Stimulated activated memory B cell treated with anti-CD40 and anti-IgM and Interleukin-4, amounts not matched to agents 10 μg/mL and 1 μg/mL and 100 μg/mL, for 72 hours (primary cell): ENCODE results near the gene STEAP2.
A peak's percentile ranks its signal among the peaks of the same experiment; 100 is the strongest.

Experiments used
- ATAC-seq: fragments of 150-1000 bp; cut with Tn5 transposase; 2 replicates; pipeline ENCODE4 v1.10.0; 2021
- H3K27ac Mint-ChIP-seq: one replicate; pipeline ENCODE4 v1.8.0; 2022; ENCODE audit warnings: mild to moderate bottlenecking, mixed read lengths
- H3K27me3 Mint-ChIP-seq: one replicate; pipeline ENCODE4 v1.8.0; 2022; ENCODE audit warnings: mixed read lengths
- H3K36me3 Mint-ChIP-seq: one replicate; pipeline ENCODE4 v1.8.0; 2022; ENCODE audit warnings: mixed read lengths
- H3K4me1 Mint-ChIP-seq: one replicate; pipeline ENCODE4 v1.8.0; 2022; ENCODE audit warnings: mixed read lengths
- H3K4me3 Mint-ChIP-seq: one replicate; pipeline ENCODE4 v1.8.0; 2022; ENCODE audit warnings: mild to moderate bottlenecking, moderate library complexity, mixed read lengths
- H3K9me3 Mint-ChIP-seq: one replicate; pipeline ENCODE4 v1.8.0; 2022; ENCODE audit warnings: mixed read lengths

The STEAP2 gene

DNA sequence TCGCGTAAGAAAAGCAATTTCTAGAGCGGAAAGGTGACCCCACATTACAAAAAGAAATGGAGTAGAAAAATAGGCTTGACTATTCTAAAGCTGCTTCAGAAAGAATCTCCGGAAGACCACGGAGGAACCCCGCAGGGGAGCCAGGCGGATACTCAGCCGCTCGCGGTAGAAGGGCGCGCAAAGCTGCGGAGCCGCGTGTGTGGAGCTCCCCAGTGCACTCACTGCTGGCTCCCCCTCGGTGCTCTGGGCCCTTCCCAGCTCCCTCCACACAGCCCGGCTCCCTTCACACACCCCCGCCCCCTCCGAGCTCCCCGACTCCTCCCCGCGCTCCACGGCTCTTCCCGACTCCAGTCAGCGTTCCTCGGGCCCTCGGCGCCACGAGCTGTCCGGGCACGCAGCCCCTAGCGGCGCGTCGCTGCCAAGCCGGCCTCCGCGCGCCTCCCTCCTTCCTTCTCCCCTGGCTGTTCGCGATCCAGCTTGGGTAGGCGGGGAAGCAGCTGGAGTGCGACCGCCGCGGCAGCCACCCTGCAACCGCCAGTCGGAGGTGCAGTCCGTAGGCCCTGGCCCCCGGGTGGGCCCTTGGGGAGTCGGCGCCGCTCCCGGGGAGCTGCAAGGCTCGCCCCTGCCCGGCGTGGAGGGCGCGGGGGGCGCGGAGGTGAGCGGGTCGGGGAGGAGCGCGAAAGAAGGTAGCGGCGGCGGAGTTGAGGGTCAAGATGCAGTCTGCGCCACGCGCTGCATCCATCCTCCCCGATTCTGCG lies at the start of gene STEAP2:
Gene STEAP2 (plus strand): TSS at position 350 of the 758 bp plus-strand sequence. CDS start 13,343 bp downstream, outside the sequence.
- Mint-ChIP-seq H3K4me3 (peak within 1 kb of the TSS; percentile 75), H3K4me1 (peaks cover 17% of the 10 kb centered on the region), H3K27ac (no peak within 1 kb of the TSS), H3K9me3 (peaks cover 3% of the 10 kb centered on the region), H3K36me3 (no peaks in the 10 kb centered on the region), H3K27me3 (peaks cover 15% of the 10 kb centered on the region)
- peak; percentile 82 for ATAC-seq

DNA sequence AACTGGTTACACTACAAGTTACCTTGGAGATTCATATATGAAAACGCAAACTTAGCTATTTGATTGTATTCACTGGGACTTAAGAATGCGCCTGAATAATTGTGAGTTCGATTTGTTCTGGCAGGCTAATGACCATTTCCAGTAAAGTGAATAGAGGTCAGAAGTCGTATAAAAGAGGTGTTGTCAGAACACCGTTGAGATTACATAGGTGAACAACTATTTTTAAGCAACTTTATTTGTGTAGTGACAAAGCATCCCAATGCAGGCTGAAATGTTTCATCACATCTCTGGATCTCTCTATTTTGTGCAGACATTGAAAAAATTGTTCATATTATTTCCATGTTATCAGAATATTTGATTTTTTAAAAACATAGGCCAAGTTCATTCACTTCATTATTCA lies 48.0 kb upstream of the STEAP2 start:
- H3K36me3 Mint-ChIP-seq: no peaks in the 10 kb centered on the region
- no peaks in the 10 kb centered on the region for H3K4me1 Mint-ChIP-seq
- no peak overlapping the region for H3K27ac Mint-ChIP-seq
- no peaks in the 10 kb centered on the region for H3K27me3 Mint-ChIP-seq
- no peak overlapping the region for H3K4me3 Mint-ChIP-seq
- ATAC-seq: no peak
- no peaks in the 10 kb centered on the region for H3K9me3 Mint-ChIP-seq

DNA sequence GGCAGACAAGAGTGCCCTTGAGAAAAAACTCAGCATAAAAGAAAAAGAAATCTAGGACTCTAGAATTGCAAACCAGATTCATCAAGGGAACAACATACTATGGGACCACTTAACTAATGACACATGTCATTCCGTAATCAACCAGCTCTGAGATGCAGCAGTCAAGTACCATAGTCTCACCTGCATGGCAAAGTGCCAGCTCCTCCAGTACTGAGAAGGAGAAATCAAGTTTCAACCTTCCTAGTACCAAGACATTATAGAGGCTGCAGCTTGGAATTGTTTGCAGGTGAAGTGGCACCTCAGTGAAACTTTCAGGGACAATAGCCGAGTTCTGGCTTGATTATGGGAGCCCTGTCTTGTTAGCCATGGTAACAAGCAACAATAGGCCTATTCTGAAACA lies 45.8 kb upstream of the STEAP2 start:
- H3K27ac Mint-ChIP-seq: no peak overlapping the region
- no peak overlapping the region for H3K4me3 Mint-ChIP-seq
- ATAC-seq: no peak
- H3K9me3 Mint-ChIP-seq: peaks cover 3% of the 10 kb centered on the region
- H3K36me3 Mint-ChIP-seq: no peaks in the 10 kb centered on the region
- H3K4me1 Mint-ChIP-seq: no peaks in the 10 kb centered on the region
- peaks cover 9% of the 10 kb centered on the region for H3K27me3 Mint-ChIP-seq

DNA sequence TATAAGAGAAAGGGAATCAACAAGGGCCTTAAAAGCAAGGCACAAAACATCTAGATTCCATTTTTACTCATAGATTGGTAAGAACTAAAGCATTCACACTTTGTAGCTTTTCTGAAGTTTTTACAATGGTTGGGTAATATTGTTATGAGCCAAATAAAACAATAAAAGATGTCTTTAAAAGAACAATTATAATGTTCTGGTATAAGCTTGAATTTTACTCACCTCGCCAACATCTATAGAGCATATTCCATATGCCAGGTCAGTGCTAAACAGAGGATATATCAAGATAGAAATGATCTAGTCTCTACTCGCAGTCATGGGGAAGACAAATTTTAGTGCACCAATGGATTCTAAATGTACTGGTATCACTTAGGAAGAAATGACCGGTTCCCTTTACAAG lies 45.4 kb upstream of the STEAP2 start:
- Mint-ChIP-seq H3K9me3 (peaks cover 3% of the 10 kb centered on the region), H3K27ac (no peak overlapping the region), H3K4me1 (no peaks in the 10 kb centered on the region), H3K36me3 (no peaks in the 10 kb centered on the region), H3K4me3 (no peak overlapping the region), H3K27me3 (peaks cover 13% of the 10 kb centered on the region)
- no peak for ATAC-seq

DNA sequence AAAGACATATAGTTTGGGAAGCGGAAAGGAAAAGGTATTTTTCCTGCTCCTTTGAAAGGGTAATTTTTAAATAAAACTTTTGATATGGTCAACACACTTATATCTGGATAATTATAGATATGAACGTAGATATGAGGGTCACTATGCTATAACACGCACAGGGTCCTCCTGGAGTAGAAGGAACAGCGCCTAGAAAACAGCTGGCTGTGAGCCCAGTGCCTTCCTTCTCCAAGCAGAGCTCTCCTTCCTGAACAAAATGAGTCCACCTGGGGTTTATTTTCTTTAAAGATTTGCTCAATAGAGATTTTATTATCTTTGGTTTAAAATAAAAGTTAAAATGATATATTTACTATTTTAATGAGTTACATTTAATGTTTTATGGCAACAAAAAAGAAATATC lies 44.2 kb upstream of the STEAP2 start:
- H3K27me3 Mint-ChIP-seq: peaks cover 25% of the 10 kb centered on the region
- H3K36me3 Mint-ChIP-seq: no peaks in the 10 kb centered on the region
- H3K9me3 Mint-ChIP-seq: peaks cover 3% of the 10 kb centered on the region
- H3K4me3 Mint-ChIP-seq: no peak overlapping the region
- no peaks in the 10 kb centered on the region for H3K4me1 Mint-ChIP-seq
- no peak overlapping the region for H3K27ac Mint-ChIP-seq
- ATAC-seq: no peak

DNA sequence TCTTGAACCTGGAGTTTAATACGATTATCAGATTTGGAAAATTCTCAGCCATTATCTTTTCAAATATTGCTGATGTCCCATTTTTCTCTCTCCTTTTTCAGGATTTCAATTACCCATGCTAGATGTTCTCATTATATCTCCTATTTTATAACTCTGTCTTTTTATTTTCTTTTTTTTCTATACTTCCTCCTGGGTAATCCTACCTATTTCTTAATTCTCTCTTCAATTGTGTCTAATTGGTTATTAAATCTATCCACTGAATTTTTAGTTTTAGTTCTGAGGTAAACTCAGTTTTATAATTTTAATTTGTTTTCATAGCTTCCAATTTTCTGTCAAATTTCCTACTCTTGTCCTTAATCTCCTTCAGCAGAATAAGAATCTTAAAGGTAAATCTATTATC lies 41.6 kb upstream of the STEAP2 start:
- no peak overlapping the region for H3K4me3 Mint-ChIP-seq
- H3K36me3 Mint-ChIP-seq: no peaks in the 10 kb centered on the region
- peaks cover 26% of the 10 kb centered on the region for H3K27me3 Mint-ChIP-seq
- H3K27ac Mint-ChIP-seq: no peak overlapping the region
- ATAC-seq: no peak
- H3K9me3 Mint-ChIP-seq: peaks cover 3% of the 10 kb centered on the region
- H3K4me1 Mint-ChIP-seq: peaks cover 14% of the 10 kb centered on the region

DNA sequence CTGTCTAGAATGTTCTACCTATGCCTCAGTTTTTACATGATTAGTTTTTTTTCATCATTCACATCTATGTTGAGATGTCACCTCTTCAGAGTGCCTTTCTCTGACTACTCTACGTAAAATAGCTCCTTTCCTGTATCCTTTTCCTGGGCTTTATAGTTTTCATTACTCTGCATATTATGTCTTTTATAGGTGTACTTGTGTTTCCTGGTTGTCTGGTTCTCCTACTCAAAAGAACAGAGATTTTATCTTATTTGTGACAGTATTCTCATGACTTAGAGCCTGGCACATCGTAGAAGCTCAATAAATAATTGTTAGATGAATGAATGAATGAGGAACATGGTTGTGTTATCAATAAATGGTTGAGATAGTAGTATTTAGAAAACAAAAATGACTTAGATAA lies 39.4 kb upstream of the STEAP2 start:
- Mint-ChIP-seq H3K4me3 (no peak overlapping the region), H3K36me3 (no peaks in the 10 kb centered on the region), H3K9me3 (peaks cover 3% of the 10 kb centered on the region)

DNA sequence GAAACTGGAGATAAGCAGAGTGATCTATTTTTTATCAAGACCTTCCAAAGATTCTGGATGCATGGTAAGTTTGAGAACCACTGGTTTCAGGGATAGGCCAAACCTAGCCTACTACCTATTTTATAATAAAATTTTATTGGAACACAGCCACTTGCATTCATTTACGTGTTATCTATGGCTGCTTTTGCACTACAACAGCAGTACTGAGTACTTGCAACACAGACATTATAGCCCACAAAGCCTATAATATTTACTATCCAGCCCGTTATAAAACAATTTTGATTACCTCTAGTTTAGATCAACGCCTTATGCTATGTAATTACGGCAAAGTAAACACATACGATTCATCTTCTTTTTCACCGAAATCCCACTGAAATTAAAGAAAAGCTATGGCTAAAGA lies 38.9 kb upstream of the STEAP2 start:
- Mint-ChIP-seq H3K27ac (peak overlapping the region; percentile 71), H3K9me3 (peaks cover 3% of the 10 kb centered on the region), H3K4me1 (peaks cover 14% of the 10 kb centered on the region), H3K27me3 (peaks cover 26% of the 10 kb centered on the region), H3K36me3 (no peaks in the 10 kb centered on the region), H3K4me3 (peak overlapping the region; percentile 24)
- ATAC-seq: no peak

More for the DNA sequence above, 39.4 kb upstream of the STEAP2 start:
- H3K27me3 Mint-ChIP-seq: peaks cover 26% of the 10 kb centered on the region
- H3K4me1 Mint-ChIP-seq: peaks cover 14% of the 10 kb centered on the region
- H3K27ac Mint-ChIP-seq: no peak overlapping the region
- no peak for ATAC-seq

DNA sequence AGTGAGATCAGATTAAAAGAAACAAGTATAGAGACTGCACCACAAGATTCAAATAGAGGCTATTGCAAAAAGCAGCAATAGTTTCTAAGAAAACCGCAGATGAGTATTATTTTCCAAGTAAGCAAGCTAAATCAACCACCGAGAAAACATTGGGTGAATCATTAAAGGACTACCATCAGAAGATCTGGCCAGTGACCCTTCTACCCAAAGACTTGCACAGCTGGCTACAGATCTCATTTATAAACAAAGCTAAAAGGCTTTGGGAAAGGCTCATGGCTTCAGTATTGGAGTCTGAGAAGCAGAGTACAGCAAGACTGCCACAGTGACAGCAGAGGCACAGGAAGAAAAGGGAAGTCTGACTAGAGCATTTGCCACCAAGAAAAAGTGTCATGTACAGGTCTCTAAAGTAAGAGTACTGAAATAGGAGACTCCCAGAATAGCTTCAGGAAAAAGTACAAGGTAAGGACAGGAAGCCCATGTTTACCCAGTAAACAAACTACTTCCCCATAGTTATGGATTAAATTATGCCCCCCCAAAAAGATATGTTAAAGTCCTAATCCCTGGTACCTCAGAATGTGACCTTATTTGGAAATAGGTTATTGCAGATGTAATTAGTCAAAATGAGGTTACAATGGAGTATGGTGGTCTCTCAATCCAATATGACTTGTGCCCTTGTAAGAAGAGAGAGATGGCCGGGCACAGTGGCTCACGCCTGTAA lies 38.3 kb upstream of the STEAP2 start:
- peak overlapping the region; percentile 71 for H3K27ac Mint-ChIP-seq
- peaks cover 14% of the 10 kb centered on the region for H3K4me1 Mint-ChIP-seq
- H3K27me3 Mint-ChIP-seq: peaks cover 26% of the 10 kb centered on the region
- peak overlapping the region; percentile 24 for H3K4me3 Mint-ChIP-seq
- H3K9me3 Mint-ChIP-seq: peaks cover 3% of the 10 kb centered on the region
- no peaks in the 10 kb centered on the region for H3K36me3 Mint-ChIP-seq
- ATAC-seq: peak; percentile 79

DNA sequence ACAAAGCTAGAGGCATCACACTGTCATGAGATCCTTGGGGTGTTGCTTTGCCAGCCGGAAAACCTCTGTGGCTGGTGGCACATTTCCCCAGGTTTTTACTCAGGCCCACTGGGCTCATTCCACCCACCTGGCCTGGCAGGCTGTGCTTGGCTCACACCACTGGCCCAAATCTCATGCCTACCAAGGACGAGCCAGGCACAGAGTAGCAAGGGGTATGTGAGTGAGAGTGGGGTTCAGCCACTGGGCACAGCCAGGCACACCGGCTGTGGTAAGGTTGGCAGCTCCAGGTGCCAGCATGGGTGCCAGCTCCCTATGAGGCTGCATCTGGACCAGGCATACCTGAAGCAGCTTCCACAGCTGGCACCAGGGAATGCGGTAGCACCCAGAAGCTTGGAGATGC lies 35.9 kb upstream of the STEAP2 start:
- Mint-ChIP-seq H3K4me3 (no peak overlapping the region), H3K9me3 (no peaks in the 10 kb centered on the region), H3K36me3 (no peaks in the 10 kb centered on the region), H3K27ac (no peak overlapping the region), H3K4me1 (peaks cover 34% of the 10 kb centered on the region), H3K27me3 (peaks cover 18% of the 10 kb centered on the region)
- no peak for ATAC-seq

DNA sequence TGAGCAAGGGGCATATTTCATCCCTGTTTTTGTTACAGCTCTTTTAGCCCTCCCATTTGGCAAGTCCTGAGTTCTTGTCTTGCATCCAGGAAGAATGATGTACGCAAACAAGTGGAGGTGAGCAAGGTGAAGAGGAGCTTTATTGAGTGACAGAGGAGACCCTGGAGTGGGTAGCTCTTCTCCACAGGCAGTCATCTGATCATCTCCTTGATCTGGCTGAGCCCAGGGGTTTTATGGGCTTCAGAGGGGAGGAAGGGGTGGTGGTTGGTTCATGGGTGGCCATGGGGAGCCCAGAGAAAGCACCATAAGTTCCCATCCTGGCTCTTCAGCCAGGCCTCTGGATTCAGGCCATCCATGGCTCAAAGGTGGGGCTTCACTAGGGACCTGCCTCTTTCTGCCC lies 35.3 kb upstream of the STEAP2 start:
- H3K27me3 Mint-ChIP-seq: peaks cover 12% of the 10 kb centered on the region
- no peaks in the 10 kb centered on the region for H3K36me3 Mint-ChIP-seq
- ATAC-seq: no peak
- H3K4me3 Mint-ChIP-seq: no peak overlapping the region
- peaks cover 34% of the 10 kb centered on the region for H3K4me1 Mint-ChIP-seq
- no peak overlapping the region for H3K27ac Mint-ChIP-seq
- H3K9me3 Mint-ChIP-seq: no peaks in the 10 kb centered on the region

DNA sequence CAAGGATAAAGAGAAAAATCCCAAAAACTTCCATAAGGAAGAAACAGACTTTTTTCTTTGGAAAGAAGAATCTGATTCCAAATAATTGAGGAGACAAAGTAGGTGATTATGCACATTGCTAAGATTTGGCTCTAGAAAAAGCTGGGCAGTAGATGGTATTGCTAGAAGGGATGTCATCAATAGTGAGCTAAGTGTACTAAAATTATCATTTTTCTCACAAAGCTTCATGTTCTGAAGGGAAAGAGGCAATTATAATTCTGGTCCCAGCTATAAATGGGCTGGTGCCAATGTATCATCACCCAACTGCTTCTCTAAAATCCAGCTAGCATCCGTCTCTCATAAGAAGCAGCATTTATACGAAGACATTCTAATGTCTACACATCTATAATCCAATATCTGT lies 33.4 kb upstream of the STEAP2 start:
- H3K36me3 Mint-ChIP-seq: no peaks in the 10 kb centered on the region
- H3K4me3 Mint-ChIP-seq: no peak overlapping the region
- no peak overlapping the region for H3K27ac Mint-ChIP-seq
- H3K9me3 Mint-ChIP-seq: no peaks in the 10 kb centered on the region
- ATAC-seq: no peak
- peaks cover 29% of the 10 kb centered on the region for H3K4me1 Mint-ChIP-seq
- H3K27me3 Mint-ChIP-seq: no peaks in the 10 kb centered on the region

DNA sequence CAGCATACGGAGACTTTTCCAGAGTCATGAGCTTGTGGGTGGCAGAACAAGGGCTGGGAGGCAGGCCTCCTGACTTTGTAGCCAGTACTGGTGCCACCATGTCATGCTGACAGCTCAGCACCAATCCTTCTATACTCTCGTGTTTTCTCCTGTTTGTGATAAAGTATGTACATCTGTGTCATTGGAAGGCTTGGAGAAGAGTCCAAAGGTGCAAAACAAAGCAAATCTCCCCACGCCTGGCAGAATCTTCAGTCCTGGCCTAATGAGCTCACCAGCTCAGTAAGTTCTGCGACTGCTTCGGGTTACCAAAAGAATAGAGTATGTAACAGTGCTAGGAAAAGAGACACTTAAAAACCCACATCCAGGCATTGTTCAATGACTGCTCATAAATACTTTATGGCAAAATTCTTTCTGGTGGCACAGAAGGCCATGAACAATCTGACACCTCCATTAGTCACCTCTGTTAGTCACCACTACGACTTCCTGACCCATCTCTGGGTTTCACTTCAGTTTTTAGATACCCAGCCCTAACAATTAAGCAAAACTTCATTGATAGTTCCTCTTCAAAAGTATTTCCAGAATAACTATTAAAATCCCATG lies 32.8 kb upstream of the STEAP2 start:
- Mint-ChIP-seq H3K4me1 (peaks cover 22% of the 10 kb centered on the region), H3K36me3 (no peaks in the 10 kb centered on the region), H3K9me3 (no peaks in the 10 kb centered on the region), H3K27ac (peak overlapping the region; percentile 78), H3K27me3 (no peaks in the 10 kb centered on the region), H3K4me3 (no peak overlapping the region)
- peak; percentile 92 for ATAC-seq

DNA sequence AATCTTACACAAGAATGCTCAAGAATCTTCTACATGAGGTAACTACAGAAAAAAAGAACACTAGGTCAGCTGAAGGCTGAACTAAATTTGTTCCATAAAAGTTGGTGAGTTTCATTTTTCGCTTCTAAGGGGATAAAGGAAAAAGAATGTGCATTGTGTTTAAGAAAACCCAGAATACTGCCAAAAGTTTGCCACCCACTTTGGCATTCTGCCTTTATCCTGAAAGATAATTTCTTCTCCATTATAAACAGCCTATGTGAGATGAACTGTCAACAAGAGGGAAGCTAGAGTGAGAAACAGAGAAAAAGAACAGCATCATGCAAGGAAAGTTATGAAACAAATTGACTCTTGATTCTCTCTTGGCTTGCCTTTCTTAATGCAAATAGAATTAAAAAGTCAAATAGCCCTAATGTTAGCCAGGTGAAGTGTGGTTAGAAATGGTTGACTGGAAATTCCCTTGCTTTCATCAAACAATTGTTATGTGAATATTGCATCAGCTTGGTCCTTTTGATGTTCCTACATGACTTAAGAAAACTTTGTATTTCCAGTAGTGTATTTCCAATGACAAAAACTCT lies 31.4 kb upstream of the STEAP2 start:
- H3K4me3 Mint-ChIP-seq: no peak overlapping the region
- no peak for ATAC-seq
- no peaks in the 10 kb centered on the region for H3K9me3 Mint-ChIP-seq
- H3K27ac Mint-ChIP-seq: no peak overlapping the region
- H3K27me3 Mint-ChIP-seq: no peaks in the 10 kb centered on the region
- peaks cover 20% of the 10 kb centered on the region for H3K4me1 Mint-ChIP-seq
- H3K36me3 Mint-ChIP-seq: no peaks in the 10 kb centered on the region

DNA sequence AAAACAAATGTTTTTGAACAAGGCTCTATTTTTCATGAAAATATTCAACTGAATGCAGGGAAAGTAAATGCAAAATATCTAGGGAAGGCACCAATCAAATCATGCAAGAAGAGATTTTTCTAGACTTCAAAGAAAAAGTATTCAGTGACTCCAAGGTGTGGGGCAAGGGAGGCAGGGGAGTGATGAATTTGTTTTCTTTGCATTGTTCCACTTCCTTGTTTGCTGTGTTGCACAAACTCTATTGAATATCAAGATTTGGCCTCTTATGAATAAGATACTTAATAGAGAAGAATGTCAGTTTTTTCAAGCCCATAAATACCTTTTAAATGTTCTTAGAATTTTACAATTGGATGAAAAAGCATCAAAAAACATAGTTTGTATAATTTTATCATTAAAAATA lies 30.9 kb upstream of the STEAP2 start:
- H3K27ac Mint-ChIP-seq: no peak overlapping the region
- ATAC-seq: no peak
- H3K9me3 Mint-ChIP-seq: no peaks in the 10 kb centered on the region
- no peaks in the 10 kb centered on the region for H3K27me3 Mint-ChIP-seq
- no peak overlapping the region for H3K4me3 Mint-ChIP-seq
- peaks cover 20% of the 10 kb centered on the region for H3K4me1 Mint-ChIP-seq
- H3K36me3 Mint-ChIP-seq: no peaks in the 10 kb centered on the region
